Right forelimb (tissue), 1 donor: ENCODE results near the gene TTLL10.

Experiments used
- DNase-seq: peaks from one replicate; pipeline ENCODE4 v3.0.0-alpha.2; 2018

Gene TTLL10

GRCh38 chr1:1208713-1209433 is 35.2 kb downstream of the TTLL10 start:
- peak; percentile 52 for DNase-seq

- DNase-seq, result peak; percentile 39
Measured at GRCh38 chr1:1210726-1211540, 37.3 kb downstream of the TTLL10 start.

- DNase-seq, result peak; percentile 36
Measured at GRCh38 chr1:1211541-1212441, 38.1 kb downstream of the TTLL10 start.

GRCh38 chr1:1212780-1213344 is 39.2 kb downstream of the TTLL10 start:
- DNase-seq, result peak; percentile 58

GRCh38 chr1:1213345-1214265 is 39.9 kb downstream of the TTLL10 start, which contains the start of gene TNFRSF4:
Gene TNFRSF4 (minus strand): TSS chr1:1214153. CDS start chr1:1214127, 26 bp downstream.
- peak; percentile 46 for DNase-seq

GRCh38 chr1:1215080-1215676 is 41.5 kb downstream of the TTLL10 start:
- no peak for DNase-seq

- no peak for DNase-seq
Measured at GRCh38 chr1:1215881-1216605, 42.4 kb downstream of the TTLL10 start.

- DNase-seq, result no peak
Measured at GRCh38 chr1:1216770-1217620, 43.3 kb downstream of the TTLL10 start.

- no peak for DNase-seq
Measured at GRCh38 chr1:1217621-1218523, 44.2 kb downstream of the TTLL10 start.

- DNase-seq, result no peak
Measured at GRCh38 chr1:1218524-1219200, 45.0 kb downstream of the TTLL10 start.

- no peak for DNase-seq
Measured at GRCh38 chr1:1219341-1219740, 45.7 kb downstream of the TTLL10 start.

GRCh38 chr1:1220197-1220596 is 46.5 kb downstream of the TTLL10 start:
- DNase-seq, result no peak

- no peak for DNase-seq
Measured at GRCh38 chr1:1221887-1222574, 48.4 kb downstream of the TTLL10 start.

GRCh38 chr1:1222575-1223225 is 49.0 kb downstream of the TTLL10 start:
- no peak for DNase-seq

GRCh38 chr1:1223321-1223720 is 49.6 kb downstream of the TTLL10 start:
- no peak for DNase-seq

- DNase-seq, result no peak
Measured at GRCh38 chr1:1223891-1224290, 50.2 kb downstream of the TTLL10 start.
